HG02798 (cell line): ENCODE results near the gene LDOC1.
"Not testable (repeated sequence)": the region's sequence is repeated elsewhere in the genome, so short reads cannot be mapped to it uniquely, and the experiment has no call there.

Source experiments
- ATAC-seq: cut with Tn5 transposase; IDR thresholded peaks from one replicate; pipeline ENCODE4 v1.9.1; 2021; ENCODE audit warnings: mild to moderate bottlenecking; ENCODE audit not compliant: unreplicated experiment, poor library complexity

LDOC1 gene

GRCh38 chrX:141176586-141177451 is at the start of gene LDOC1:
Gene LDOC1, minus strand, starts transcription at chrX:141177129. Its CDS starts 108 bp downstream, at chrX:141177021.
- no peak for ATAC-seq

- ATAC-seq: no peak
These were observed 44.7 kb upstream of the LDOC1 start for GRCh38 chrX:141221611-141222010.

DNA sequence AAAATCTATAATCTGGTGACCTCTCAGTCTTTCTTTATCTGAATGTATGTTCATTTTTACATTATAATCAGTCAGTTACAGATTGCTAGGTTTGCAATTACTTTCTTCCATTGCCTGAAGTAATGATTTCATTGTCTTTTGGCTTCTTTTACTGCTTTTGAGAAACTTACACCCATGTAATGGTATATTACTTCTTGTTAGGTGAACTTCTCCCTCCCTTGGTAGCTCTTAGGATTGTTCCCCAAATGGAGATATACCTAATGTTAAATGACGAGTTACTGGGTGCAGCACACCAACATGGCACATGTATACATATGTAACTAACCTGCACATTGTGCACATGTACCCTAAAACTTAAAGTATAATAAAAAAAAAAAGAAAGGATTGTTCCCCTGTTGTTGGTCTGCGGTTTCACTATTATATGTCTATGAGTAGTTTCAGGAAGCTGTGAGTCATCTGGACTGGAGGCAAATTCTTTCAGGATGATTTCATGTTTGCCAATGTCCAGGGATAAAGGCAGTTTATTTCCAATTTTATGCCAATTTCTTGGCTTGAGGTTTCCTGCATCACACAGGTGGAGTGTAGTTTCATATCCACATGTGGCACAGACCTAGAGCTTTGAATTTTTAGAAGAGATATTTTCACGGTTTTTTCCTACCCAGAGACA is 43.5 kb upstream of the LDOC1 start:
- ATAC-seq: no peak

- no peak for ATAC-seq
These were observed 37.3 kb upstream of the LDOC1 start for GRCh38 chrX:141214196-141214595.

- no peak for ATAC-seq
These were observed 25.0 kb upstream of the LDOC1 start for GRCh38 chrX:141201962-141202361.

DNA sequence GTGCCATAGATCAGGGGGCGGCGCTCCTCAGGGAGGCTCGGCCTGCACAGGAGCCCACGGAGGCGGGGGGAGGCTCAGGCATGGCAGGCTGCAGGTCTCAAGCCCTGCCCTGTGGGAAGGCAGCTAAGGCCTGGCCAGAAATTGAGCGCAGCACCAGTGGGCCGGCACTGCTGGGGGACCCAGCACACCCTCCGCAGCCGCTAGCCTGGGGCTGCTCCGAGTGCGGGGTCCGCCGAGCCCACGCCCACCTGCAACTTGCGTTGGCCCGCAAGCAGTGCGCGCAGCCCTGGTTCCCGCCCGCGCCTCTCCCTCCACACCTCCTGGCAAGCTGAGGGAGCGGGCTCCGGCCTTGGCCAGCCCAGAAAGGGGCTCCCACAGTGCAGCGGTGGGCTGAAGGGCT is 11.6 kb upstream of the LDOC1 start:
- not testable (repeated sequence) for ATAC-seq

GRCh38 chrX:141185366-141185765 is 8.4 kb upstream of the LDOC1 start:
- ATAC-seq: no peak

DNA sequence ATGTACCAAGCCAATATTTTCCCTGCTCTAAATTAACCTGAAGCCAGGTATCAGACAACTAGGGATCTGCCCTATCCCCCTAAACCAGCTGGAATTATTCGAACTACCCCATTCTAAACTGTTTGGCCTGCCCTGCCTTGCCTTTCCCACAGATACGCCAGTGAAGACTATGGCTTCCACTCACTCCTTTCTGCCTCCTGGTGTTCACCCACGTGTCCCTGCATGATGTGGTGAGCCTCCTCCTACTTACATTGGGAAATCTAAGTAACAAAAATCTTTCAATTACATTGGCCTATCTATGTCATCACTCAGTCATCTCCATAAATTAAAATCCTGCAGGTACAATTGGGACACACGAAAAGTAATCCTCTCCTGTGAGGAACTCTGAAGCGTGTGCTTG is 6.1 kb upstream of the LDOC1 start:
- no peak for ATAC-seq

DNA sequence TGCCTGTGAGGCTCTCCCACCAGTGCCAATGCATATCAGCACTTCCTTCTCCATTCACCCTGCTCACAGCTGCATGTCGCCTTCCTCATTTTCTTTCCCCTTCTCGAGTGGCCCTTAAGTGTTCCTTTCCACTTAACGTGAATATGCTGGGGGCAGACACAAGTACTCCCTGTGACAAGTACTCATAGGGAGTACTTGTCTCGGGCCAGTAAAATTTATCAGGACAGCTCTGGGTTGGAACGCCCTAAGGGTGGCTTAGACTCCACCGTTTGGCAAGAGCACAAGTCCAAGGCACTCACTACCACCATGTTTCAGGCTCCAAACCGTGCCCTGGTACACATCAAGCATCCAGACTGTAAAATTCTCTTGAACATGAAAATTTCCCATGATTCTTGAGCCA is 3.9 kb upstream of the LDOC1 start:
- no peak for ATAC-seq

DNA sequence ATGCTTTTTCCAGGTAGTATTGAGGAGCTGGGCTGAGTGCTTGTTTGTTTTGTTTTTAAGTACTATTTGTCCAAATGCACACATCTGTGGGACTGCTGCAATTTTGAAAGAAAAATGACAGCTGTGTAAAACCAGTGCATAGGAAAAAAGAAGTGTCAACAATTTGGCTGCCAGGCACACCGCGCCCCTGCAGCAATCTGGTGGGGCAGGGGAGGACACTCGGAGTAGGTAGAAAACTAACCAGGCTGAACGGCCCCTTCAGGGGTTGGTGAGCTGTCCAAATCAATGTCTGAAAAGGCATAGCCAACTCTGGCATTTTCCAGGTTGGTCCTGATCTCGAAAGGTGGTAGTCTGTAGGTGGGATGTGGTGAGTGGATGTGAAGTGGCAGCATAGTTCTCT is 1.1 kb downstream of the LDOC1 start:
- ATAC-seq: no peak

- no peak for ATAC-seq
These were observed 12.5 kb downstream of the LDOC1 start for GRCh38 chrX:141164406-141164805.

- ATAC-seq: no peak
These were observed 18.8 kb downstream of the LDOC1 start for GRCh38 chrX:141158084-141158483.

GRCh38 chrX:141155231-141155630 is 21.7 kb downstream of the LDOC1 start:
- ATAC-seq: not testable (repeated sequence)

- no peak for ATAC-seq
These were observed 34.0 kb downstream of the LDOC1 start for GRCh38 chrX:141142946-141143345.

GRCh38 chrX:141133272-141133671 is 43.7 kb downstream of the LDOC1 start:
- no peak for ATAC-seq

GRCh38 chrX:141127146-141127545 is 49.8 kb downstream of the LDOC1 start:
- no peak for ATAC-seq
